ENCODE data around the gene EML4. TPM values are rescaled to one million over a fixed set of nuclear protein-coding genes. Genes with fewer than 3 reads are reported as not detected.

The EML4 gene
- total and polyA plus RNA-seq, 11 donors: 2.3 to 32.8 (median 5.6) TPM

- DNase-seq: no peak
- no peaks in the 10 kb centered on the region for H3K27me3 ChIP-seq
- H3K4me3 ChIP-seq: no peak overlapping the region
- intact Hi-C loops (cut with DNase I): no loop called here
- H3K36me3 ChIP-seq: peaks cover 0 to 70% (median 50%) of the 10 kb centered on the region in 9 donors
- no peaks in the 10 kb centered on the region for H3K9me3 ChIP-seq
- no peak for TF ChIP-seq CTCF (IDR thresholded peaks at IDR 0.05)
- H3K27ac ChIP-seq: no peak overlapping the region
- WGBS, 4 donors: 76 to 89% (median 79%) methylated on average over 3 of the region's 3 CpGs
- H3K4me1 ChIP-seq: peaks cover 0 to 27% (median 11%) of the 10 kb centered on the region in 12 donors
- ATAC-seq: no peak
These were observed 181.4 kb downstream of the EML4 start for GRCh38 chr2:42350434-42351063.

GRCh38 chr2:42351864-42352263, 182.7 kb downstream of the EML4 start:
- Histone ChIP-seq H3K9me3 (no peaks in the 10 kb centered on the region), H3K27me3 (no peaks in the 10 kb centered on the region), H3K27ac (no peak overlapping the region), H3K4me3 (no peak overlapping the region), H3K4me1 (peaks cover 0 to 20% (median 7%) of the 10 kb centered on the region in 12 donors), H3K36me3 (peaks cover 0 to 57% (median 47%) of the 10 kb centered on the region in 9 donors)
- intact Hi-C loops (cut with DNase I): no loop called here
- TF ChIP-seq POLR2A (IDR thresholded peaks at IDR 0.05) (no peak), CTCF (IDR thresholded peaks at IDR 0.05) (no peak)
- WGBS, 4 donors: 88 to 94% (median 91%) methylated on average over 5 of the region's 5 CpGs
- DNase-seq: no peak
- no peak for ATAC-seq

- 85 to 89% (median 88%) methylated on average over 5 of the region's 5 CpGs for WGBS, 4 donors
- intact Hi-C loops (cut with DNase I): no loop called here
These were observed 184.8 kb downstream of the EML4 start for GRCh38 chr2:42353792-42354429.

More at GRCh38 chr2:42353792-42354429, 184.8 kb downstream of the EML4 start:
- no peak for DNase-seq
- Histone ChIP-seq H3K27me3 (no peaks in the 10 kb centered on the region), H3K4me3 (no peak overlapping the region), H3K4me1 (peaks cover 0 to 33% (median 15%) of the 10 kb centered on the region in 12 donors), H3K36me3 (peaks cover 0 to 47% (median 41%) of the 10 kb centered on the region in 9 donors), H3K27ac (peak overlapping the region in 1 of 12 donors; percentile 20), H3K9me3 (no peaks in the 10 kb centered on the region)
- TF ChIP-seq CTCF (IDR thresholded peaks at IDR 0.05) (no peak), POLR2A (IDR thresholded peaks at IDR 0.05) (no peak)
- ATAC-seq: peak in 1 of 4 donors; percentile 37

Data from heart left ventricle (tissue), 16 donors.